ENCODE data around the gene GINS2. TPM values are rescaled to one million over a fixed set of nuclear protein-coding genes. Genes with fewer than 3 reads are reported as not detected.

The GINS2 gene
- total RNA-seq, 1 experiment from 2014 or later = 11.3 TPM

DNA sequence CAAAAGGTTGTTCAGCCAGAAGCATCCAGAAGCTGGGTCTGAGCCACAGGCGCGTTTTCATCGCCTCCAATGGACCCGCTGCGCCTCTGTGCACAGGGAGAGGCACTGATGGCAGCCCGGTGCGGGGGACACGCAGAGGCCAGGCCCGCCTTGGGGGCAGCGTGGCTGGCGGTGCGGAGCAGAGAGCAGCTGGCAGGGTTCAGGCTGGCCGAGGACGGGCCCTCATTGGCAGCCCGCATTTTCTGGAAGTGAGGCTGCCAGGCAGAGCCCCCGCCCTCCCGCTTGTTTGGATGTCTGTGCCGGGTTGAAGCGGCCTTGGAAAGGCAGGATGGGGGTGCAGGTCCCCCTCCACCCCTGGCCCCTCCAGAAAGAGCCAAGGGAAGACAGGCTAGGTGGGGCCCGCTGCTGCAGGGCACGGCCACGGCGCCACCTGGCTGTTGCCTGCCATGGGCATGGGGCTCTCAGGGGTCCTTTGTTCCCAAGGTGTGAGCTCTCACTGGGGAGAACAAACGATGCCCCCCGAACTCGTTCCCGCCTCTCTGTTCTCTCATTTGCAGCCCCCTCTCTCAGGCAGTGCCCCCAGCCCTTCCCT, 56.9 kb downstream of the GINS2 start:
- BruUV-seq (replicated peaks) = no TSS peak
- H3K27ac Mint-ChIP-seq (ENCODE audit: low read depth, unreplicated experiment) = no peak overlapping the region
- POLR2A ChIA-PET = no interaction called here
- DNase-seq (ENCODE audit: unreplicated experiment) = no peak
- H3K4me1 Mint-ChIP-seq (ENCODE audit: insufficient read depth, unreplicated experiment) = peaks cover 4% of the 10 kb centered on the region
- no peaks in the 10 kb centered on the region for H3K9me3 Mint-ChIP-seq (ENCODE audit: unreplicated experiment)
- no peaks in the 10 kb centered on the region for H3K27me3 Mint-ChIP-seq (ENCODE audit: insufficient read depth, unreplicated experiment)
- H3K36me3 Mint-ChIP-seq (ENCODE audit: insufficient read depth, unreplicated experiment) = peaks cover 5% of the 10 kb centered on the region
- CTCF ChIA-PET = interaction anchor here (1.4 kb wide), 1 partner anchor 16 kb away, joined by 6 read pairs; no protein-coding TSS in a partner anchor
- intact Hi-C loops (cut with micrococcal nuclease) = no loop called here
- TF ChIP-seq, protein P1, sequence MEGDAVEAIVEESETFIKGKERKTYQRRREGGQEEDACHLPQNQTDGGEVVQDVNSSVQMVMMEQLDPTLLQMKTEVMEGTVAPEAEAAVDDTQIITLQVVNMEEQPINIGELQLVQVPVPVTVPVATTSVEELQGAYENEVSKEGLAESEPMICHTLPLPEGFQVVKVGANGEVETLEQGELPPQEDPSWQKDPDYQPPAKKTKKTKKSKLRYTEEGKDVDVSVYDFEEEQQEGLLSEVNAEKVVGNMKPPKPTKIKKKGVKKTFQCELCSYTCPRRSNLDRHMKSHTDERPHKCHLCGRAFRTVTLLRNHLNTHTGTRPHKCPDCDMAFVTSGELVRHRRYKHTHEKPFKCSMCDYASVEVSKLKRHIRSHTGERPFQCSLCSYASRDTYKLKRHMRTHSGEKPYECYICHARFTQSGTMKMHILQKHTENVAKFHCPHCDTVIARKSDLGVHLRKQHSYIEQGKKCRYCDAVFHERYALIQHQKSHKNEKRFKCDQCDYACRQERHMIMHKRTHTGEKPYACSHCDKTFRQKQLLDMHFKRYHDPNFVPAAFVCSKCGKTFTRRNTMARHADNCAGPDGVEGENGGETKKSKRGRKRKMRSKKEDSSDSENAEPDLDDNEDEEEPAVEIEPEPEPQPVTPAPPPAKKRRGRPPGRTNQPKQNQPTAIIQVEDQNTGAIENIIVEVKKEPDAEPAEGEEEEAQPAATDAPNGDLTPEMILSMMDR (IDR thresholded peaks at IDR 0.05; ENCODE audit: unreplicated experiment) = no peak
- H3K4me3 Mint-ChIP-seq (ENCODE audit: unreplicated experiment) = no peak overlapping the region

DNA sequence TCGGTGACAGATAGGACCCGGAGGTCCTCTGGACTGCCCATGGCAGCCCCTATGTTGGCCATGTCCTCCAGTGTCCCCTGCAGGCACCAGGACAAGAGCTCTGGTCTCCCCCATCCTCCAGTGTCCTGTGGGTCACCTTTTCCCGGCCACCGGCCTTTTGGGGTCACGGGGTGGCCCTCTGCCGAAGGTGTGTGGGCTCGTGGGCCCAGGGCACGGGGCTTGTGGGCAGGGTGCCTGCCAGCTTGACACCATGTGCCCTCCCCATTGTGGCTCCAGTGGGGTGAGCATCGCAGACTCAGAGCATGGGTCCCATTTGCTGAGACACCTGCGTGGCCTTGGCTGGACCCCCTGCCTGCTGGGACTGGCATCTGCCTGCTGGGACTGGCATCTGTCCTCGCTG, 57.5 kb downstream of the GINS2 start:
- no peaks in the 10 kb centered on the region for H3K27me3 Mint-ChIP-seq (ENCODE audit: insufficient read depth, unreplicated experiment)
- ChIA-PET CTCF (interaction anchor here (1.4 kb wide), 1 partner anchor 16 kb away, joined by 6 read pairs; no protein-coding TSS in a partner anchor), POLR2A (no interaction called here)
- intact Hi-C loops (cut with micrococcal nuclease) = no loop called here
- peaks cover 5% of the 10 kb centered on the region for H3K36me3 Mint-ChIP-seq (ENCODE audit: insufficient read depth, unreplicated experiment)
- TF ChIP-seq, protein P1 (IDR thresholded peaks at IDR 0.05; ENCODE audit: unreplicated experiment) = no peak
- no peak overlapping the region for H3K27ac Mint-ChIP-seq (ENCODE audit: low read depth, unreplicated experiment)
- H3K4me1 Mint-ChIP-seq (ENCODE audit: insufficient read depth, unreplicated experiment) = peaks cover 4% of the 10 kb centered on the region
- H3K4me3 Mint-ChIP-seq (ENCODE audit: unreplicated experiment) = no peak overlapping the region
- no peaks in the 10 kb centered on the region for H3K9me3 Mint-ChIP-seq (ENCODE audit: unreplicated experiment)
- BruUV-seq (replicated peaks) = no TSS peak
- no peak for DNase-seq (ENCODE audit: unreplicated experiment)

DNA sequence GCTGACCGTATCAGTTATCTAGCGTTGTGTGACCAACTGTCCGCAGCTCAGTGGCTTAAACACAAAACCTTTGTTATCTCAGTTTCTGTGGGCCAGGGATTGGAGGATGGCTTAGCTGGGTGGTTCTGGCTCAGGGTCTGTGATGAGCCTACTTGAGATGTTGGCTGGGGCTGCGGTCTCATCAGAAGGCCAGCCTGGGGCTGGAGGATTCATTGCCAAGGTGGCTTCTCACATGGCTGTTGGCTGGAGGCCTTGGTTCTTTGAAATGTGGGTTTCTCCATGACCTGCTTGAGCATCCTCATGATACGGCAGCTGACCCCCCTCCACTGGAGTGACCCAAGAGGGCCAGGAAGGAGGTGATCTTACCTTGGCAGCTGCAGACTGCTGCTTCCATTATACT, 58.9 kb downstream of the GINS2 start:
- Mint-ChIP-seq H3K4me1 (ENCODE audit: insufficient read depth, unreplicated experiment) (no peaks in the 10 kb centered on the region), H3K4me3 (ENCODE audit: unreplicated experiment) (no peak overlapping the region), H3K27ac (ENCODE audit: low read depth, unreplicated experiment) (no peak overlapping the region), H3K36me3 (ENCODE audit: insufficient read depth, unreplicated experiment) (peaks cover 12% of the 10 kb centered on the region), H3K27me3 (ENCODE audit: insufficient read depth, unreplicated experiment) (no peaks in the 10 kb centered on the region), H3K9me3 (ENCODE audit: unreplicated experiment) (no peaks in the 10 kb centered on the region)
- DNase-seq (ENCODE audit: unreplicated experiment) = no peak
- no TSS peak for BruUV-seq (replicated peaks)
- ChIA-PET POLR2A (interaction anchor here (0.9 kb wide), 1 partner anchor 15 kb away, joined by 3 read pairs; no protein-coding TSS in a partner anchor), CTCF (interaction anchor here (0.6 to 0.7 kb wide), 2 partner anchors 14 to 259 kb away, joined by 3 to 4 read pairs; no protein-coding TSS in a partner anchor)
- TF ChIP-seq, protein P1 (IDR thresholded peaks at IDR 0.05; ENCODE audit: unreplicated experiment) = no peak
- intact Hi-C loops (cut with micrococcal nuclease) = no loop called here

DNA sequence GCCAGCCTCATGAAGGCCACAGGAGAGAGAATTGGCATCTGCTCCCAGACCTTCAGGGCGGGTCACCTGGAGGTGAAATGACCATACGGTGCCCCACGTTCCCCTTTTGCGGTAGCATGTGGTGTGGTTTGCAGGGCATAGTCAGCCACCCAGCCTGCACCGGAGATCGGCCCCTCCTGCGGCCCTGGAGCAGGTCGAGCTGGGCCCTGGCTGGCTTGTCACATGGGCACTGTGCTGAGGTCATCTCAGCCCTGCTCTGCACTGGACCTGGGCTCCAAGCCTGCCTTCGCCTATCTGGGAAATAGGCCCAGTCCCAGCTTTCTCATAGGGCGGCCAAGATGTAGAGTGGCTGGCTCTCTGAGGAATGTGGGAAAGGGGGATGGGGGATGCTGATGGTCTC, 59.4 kb downstream of the GINS2 start:
- intact Hi-C loops (cut with micrococcal nuclease) = no loop called here
- Mint-ChIP-seq H3K27ac (ENCODE audit: low read depth, unreplicated experiment) (no peak overlapping the region), H3K36me3 (ENCODE audit: insufficient read depth, unreplicated experiment) (peaks cover 12% of the 10 kb centered on the region), H3K9me3 (ENCODE audit: unreplicated experiment) (no peaks in the 10 kb centered on the region), H3K4me1 (ENCODE audit: insufficient read depth, unreplicated experiment) (no peaks in the 10 kb centered on the region), H3K4me3 (ENCODE audit: unreplicated experiment) (no peak overlapping the region), H3K27me3 (ENCODE audit: insufficient read depth, unreplicated experiment) (no peaks in the 10 kb centered on the region)
- ChIA-PET CTCF (interaction anchor here (0.7 to 1.5 kb wide), 2 partner anchors 13 to 258 kb away, joined by 3 read pairs; no protein-coding TSS in a partner anchor), POLR2A (no interaction called here)
- DNase-seq (ENCODE audit: unreplicated experiment) = no peak
- TF ChIP-seq, protein P1 (IDR thresholded peaks at IDR 0.05; ENCODE audit: unreplicated experiment) = no peak
- BruUV-seq (replicated peaks) = no TSS peak
